Endothelial cell (in vitro differentiated cells): ENCODE results near the gene FEZF2. TPM values are rescaled to one million over a fixed set of nuclear protein-coding genes. Genes with fewer than 3 reads are reported as not detected.
A peak's percentile ranks its signal among the peaks of the same experiment; 100 is the strongest.

Experiments
- DNase-seq: peaks from one replicate; pipeline ENCODE4 v3.0.0; 2021; ENCODE audit warnings: low spot score
- H3K27ac Mint-ChIP-seq: one replicate; pipeline ENCODE4 v1.8.0; 2021; ENCODE audit warnings: mixed read lengths, inconsistent platforms; ENCODE audit not compliant: unreplicated experiment
- H3K27me3 Mint-ChIP-seq: one replicate; pipeline ENCODE4 v1.8.0; 2021; ENCODE audit warnings: mild to moderate bottlenecking, moderate library complexity, mixed read lengths, inconsistent platforms; ENCODE audit not compliant: unreplicated experiment
- H3K36me3 Mint-ChIP-seq: one replicate; pipeline ENCODE4 v1.8.0; 2021; ENCODE audit warnings: mild to moderate bottlenecking, low read depth, mixed read lengths, inconsistent platforms; ENCODE audit not compliant: unreplicated experiment
- H3K4me1 Mint-ChIP-seq: one replicate; pipeline ENCODE4 v1.8.0; 2021; ENCODE audit warnings: mild to moderate bottlenecking, mixed read lengths, inconsistent platforms; ENCODE audit not compliant: unreplicated experiment
- H3K4me3 Mint-ChIP-seq: one replicate; pipeline ENCODE4 v1.8.0; 2021; ENCODE audit warnings: mild to moderate bottlenecking, mixed read lengths, inconsistent platforms; ENCODE audit not compliant: unreplicated experiment
- H3K9me3 Mint-ChIP-seq: one replicate; pipeline ENCODE4 v1.8.0; 2021; ENCODE audit warnings: mixed read lengths, inconsistent platforms; ENCODE audit not compliant: unreplicated experiment
- total RNA-seq: library from RNA; stranded (reverse); fragmentation: NEBNext Ultra II Directional; extraction: Animal tissue kit (Norgen Biotek cat#: 25700); gene quantifications from one replicate; pipeline ENCODE4 v1.2.1, GENCODE V29; 2021; ENCODE audit not compliant: unreplicated experiment
- TF ChIP-seq, protein P1 (sequence below): fragments of 200-600 bp; sonication (generic); IDR thresholded peaks from one replicate; pipeline ENCODE4 v1.5.0; 2021; ENCODE audit warnings: antibody characterized with exemption; ENCODE audit not compliant: unreplicated experiment

FEZF2 gene
- total RNA-seq, 1 donor from 2014 or later = not detected

DNA sequence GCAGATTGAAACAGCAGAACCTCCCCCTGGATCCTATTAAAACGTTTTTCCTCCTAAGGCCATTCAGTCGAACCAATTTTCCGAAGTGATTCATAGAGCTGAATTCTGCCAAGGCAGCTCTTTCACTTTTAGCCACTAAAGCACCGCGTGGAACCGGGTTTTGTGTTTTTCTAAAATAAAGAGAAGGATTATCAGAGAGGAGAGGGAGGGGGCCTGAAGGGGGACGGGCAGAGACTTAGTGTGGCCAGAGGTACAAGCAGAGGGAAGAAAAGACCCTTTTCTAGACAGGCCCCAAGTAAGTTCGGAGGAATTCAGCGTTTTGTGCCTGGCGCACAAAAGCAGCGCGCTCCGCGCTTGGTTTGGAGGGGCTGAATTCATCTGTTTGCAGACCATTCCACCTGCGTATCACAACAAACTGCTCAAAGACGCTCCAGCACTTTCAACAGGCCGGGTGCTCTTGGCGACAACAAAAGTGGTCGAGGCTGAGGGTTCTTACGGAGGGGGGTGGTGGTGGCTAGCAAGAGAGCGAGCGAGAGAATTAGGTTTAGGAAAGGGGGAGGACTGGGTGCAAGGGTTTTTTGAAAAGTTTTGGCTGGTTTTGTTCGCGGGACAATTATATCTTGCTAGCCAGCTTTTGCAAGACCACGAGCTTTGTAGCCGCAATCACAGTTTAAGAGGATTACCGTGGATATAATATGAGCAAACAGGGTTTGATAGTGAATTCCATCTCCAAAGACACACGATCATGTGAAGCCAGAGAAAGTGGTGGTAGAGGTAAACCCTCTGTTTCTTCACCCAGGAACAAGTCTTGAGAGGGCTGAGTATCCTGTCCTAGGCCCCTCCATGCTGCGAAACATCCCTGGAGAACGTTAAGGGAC is 1.2 kb upstream of the FEZF2 start:
- peaks cover 38% of the 10 kb centered on the region for H3K27me3 Mint-ChIP-seq
- peaks cover 36% of the 10 kb centered on the region for H3K4me1 Mint-ChIP-seq
- no peaks in the 10 kb centered on the region for H3K36me3 Mint-ChIP-seq
- peak; percentile 12 for DNase-seq
- H3K27ac Mint-ChIP-seq = no peak overlapping the region
- no peak overlapping the region for H3K4me3 Mint-ChIP-seq
- TF ChIP-seq, protein P1, sequence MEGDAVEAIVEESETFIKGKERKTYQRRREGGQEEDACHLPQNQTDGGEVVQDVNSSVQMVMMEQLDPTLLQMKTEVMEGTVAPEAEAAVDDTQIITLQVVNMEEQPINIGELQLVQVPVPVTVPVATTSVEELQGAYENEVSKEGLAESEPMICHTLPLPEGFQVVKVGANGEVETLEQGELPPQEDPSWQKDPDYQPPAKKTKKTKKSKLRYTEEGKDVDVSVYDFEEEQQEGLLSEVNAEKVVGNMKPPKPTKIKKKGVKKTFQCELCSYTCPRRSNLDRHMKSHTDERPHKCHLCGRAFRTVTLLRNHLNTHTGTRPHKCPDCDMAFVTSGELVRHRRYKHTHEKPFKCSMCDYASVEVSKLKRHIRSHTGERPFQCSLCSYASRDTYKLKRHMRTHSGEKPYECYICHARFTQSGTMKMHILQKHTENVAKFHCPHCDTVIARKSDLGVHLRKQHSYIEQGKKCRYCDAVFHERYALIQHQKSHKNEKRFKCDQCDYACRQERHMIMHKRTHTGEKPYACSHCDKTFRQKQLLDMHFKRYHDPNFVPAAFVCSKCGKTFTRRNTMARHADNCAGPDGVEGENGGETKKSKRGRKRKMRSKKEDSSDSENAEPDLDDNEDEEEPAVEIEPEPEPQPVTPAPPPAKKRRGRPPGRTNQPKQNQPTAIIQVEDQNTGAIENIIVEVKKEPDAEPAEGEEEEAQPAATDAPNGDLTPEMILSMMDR = no peak
- no peaks in the 10 kb centered on the region for H3K9me3 Mint-ChIP-seq

DNA sequence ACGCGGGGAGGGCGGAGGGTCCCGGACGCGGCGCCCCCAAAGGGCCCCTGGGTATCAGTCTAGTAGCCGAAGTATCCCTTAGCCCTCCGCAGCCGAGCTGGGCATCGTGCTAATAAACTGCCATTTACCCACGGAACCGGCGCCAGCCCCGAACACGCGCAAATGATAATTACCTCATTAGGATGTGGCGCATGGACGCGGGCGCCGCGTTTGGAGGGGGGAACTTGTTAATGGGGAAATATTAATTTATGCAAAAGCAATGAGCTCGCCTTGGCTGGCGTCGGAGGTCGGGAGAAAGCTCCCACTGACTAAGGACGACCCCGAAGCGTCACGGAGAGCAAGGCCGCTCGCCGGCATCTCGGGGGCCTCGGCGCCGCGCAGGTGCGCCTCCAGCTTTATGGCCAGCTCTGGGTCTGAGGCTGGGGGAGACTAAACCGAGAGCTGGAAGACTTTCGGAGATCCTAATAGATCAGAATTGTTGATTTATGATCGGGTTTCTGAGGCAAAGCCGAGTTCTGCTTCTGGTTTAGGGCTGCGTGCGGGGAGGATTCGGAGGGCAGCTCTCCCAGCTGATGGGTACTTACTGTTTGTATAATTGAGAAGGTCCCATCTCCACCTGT is 474 bp upstream of the FEZF2 start:
- Mint-ChIP-seq H3K36me3 (no peaks in the 10 kb centered on the region), H3K9me3 (no peaks in the 10 kb centered on the region), H3K4me1 (peaks cover 30% of the 10 kb centered on the region), H3K27ac (no peak overlapping the region), H3K4me3 (no peak overlapping the region), H3K27me3 (peaks cover 35% of the 10 kb centered on the region)
- TF ChIP-seq, protein P1 = no peak
- peak; percentile 5 for DNase-seq

DNA sequence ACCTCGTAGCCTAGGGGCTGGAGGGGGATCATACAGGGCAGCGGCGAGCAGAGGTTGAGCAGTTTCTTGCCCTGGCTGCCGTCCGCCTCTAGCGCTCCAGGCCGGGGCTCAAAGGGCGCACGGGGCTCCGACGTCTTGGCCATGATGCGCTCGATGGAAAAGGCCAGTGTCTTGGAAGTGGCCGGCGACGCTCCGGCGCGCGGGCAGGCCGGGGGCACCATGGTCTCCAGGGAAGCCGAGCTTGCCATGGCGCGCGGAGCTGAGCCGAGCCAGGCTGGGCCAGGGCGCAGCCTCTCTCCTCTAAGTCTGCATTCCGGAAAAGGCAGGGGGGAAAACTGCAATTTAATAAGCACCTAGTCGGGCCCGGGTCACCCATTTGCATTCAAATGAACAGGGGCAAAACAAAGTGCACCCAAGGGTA is 719 bp downstream of the FEZF2 start:
- peaks cover 39% of the 10 kb centered on the region for H3K4me1 Mint-ChIP-seq
- H3K4me3 Mint-ChIP-seq = no peak overlapping the region
- DNase-seq = peak; percentile 20
- H3K9me3 Mint-ChIP-seq = no peaks in the 10 kb centered on the region
- peaks cover 41% of the 10 kb centered on the region for H3K27me3 Mint-ChIP-seq
- TF ChIP-seq, protein P1 = no peak
- H3K27ac Mint-ChIP-seq = no peak overlapping the region
- H3K36me3 Mint-ChIP-seq = no peaks in the 10 kb centered on the region

DNA sequence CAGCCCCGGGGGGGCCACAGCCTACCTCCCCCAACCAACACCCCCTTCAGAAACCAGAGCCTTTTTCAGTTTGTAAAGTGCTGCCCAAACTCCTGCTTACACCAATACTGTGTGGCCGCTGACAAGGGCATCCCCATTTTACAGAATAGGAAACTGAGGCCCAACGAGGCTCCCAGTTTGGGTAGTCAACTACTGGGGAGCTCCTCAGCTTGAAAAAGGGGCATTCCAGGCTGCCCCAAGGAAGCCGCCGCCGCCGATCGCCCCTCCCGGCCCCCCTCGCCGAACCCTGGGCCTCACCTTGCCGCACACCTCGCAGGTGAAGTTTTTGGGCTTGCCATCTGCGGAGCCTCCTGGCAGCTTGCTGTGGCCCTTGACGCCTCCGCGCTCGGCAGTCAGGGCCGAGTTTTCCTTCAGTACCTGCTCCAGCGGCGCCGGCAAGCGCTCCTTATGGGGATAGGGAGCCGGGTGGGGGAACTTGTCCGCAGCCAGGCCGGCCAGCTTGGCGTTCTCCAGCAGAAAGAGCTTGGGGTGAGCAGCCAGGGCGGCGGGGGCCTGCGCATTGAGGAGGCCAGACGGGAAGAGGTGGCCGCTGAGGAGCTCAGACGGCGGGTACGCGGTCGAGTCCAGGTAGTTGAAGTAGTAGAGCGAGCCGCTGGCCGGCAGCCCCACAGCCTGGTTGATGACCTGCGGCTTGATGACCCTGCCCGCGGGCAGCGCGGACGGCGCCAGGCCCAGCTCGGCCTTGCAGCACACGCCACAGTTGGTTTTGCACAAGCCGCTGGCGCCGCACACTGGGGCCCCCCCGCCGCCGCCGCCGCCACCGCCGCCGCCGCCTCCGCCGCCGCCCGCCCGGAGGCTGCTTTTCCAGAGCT is 1.4 kb downstream of the FEZF2 start:
- Mint-ChIP-seq H3K4me1 (peaks cover 43% of the 10 kb centered on the region), H3K27ac (no peak overlapping the region), H3K9me3 (no peaks in the 10 kb centered on the region), H3K36me3 (no peaks in the 10 kb centered on the region), H3K4me3 (no peak overlapping the region), H3K27me3 (peaks cover 37% of the 10 kb centered on the region)
- TF ChIP-seq, protein P1 = no peak
- DNase-seq = peak; percentile 37
